DOHH2 (cell line): ENCODE data around the gene TNRC18.

Experiments used
- EZH2phosphoT487 ChIP-seq: fragments of 200-600 bp; sonication (generic); IDR thresholded peaks from 2 replicates; pipeline ENCODE4 v1.6.1; 2017; ENCODE audit warnings: borderline replicate concordance, mild to moderate bottlenecking, antibody characterized with exemption, low read length, moderate library complexity, mixed read lengths
- TF ChIP-seq, protein P1 (sequence below): fragments of 200-600 bp; sonication (generic); IDR thresholded peaks from one replicate; pipeline ENCODE4 v1.5.1; 2014; ENCODE audit warnings: antibody characterized with exemption, mild to moderate bottlenecking, low read depth, low read length; ENCODE audit not compliant: poor library complexity, severe bottlenecking

DNA sequence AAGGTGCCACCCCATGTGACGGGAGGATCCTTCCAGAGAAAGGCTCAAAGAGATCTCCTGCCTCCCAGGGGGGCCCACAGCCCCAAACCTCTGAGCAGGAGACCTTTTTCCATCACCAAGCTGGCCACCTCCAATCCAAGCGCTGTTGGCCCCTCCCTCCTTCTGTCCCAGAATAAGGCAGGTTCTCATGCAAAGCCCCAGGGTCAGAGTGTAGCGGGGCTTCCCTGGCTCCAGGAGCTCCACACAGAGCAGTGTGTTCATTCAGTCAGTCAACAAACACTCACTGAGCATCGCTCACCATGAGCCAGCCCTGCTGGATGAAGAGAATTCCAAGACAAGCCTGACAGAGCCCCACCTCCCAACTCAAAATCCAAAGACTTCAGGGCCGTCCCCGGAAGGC, 39.0 kb downstream of the TNRC18 start:
- TF ChIP-seq, protein P1, sequence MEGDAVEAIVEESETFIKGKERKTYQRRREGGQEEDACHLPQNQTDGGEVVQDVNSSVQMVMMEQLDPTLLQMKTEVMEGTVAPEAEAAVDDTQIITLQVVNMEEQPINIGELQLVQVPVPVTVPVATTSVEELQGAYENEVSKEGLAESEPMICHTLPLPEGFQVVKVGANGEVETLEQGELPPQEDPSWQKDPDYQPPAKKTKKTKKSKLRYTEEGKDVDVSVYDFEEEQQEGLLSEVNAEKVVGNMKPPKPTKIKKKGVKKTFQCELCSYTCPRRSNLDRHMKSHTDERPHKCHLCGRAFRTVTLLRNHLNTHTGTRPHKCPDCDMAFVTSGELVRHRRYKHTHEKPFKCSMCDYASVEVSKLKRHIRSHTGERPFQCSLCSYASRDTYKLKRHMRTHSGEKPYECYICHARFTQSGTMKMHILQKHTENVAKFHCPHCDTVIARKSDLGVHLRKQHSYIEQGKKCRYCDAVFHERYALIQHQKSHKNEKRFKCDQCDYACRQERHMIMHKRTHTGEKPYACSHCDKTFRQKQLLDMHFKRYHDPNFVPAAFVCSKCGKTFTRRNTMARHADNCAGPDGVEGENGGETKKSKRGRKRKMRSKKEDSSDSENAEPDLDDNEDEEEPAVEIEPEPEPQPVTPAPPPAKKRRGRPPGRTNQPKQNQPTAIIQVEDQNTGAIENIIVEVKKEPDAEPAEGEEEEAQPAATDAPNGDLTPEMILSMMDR = no peak
- TF ChIP-seq EZH2phosphoT487 = no peak
